Peyer's patch (tissue), 4 donors: ENCODE data around the gene INSM2. TPM values are rescaled to one million over a fixed set of nuclear protein-coding genes. Genes with fewer than 3 reads are reported as not detected.

Source experiments
- DNase-seq, 3 donors: peaks; one replicate each; pipeline ENCODE4 v3.0.0-alpha.2; 2017 to 2019
- H3K27ac ChIP-seq, 4 donors: fragments of 200-600 bp; sonication (generic); one replicate each; pipeline ENCODE4 v1.5.1; 2016 to 2019
- H3K27me3 ChIP-seq, 2 donors: fragments of 200-600 bp; sonication (generic); one replicate each; pipeline ENCODE4 v1.5.1; 2019
- H3K36me3 ChIP-seq, 3 donors: fragments of 200-600 bp; sonication (generic); one replicate each; pipeline ENCODE4 v1.5.1; 2016 to 2019
- H3K4me1 ChIP-seq, 4 donors: fragments of 200-600 bp; sonication (generic); one replicate each; pipeline ENCODE4 v1.5.1; 2016 to 2019
- H3K4me3 ChIP-seq, 4 donors: fragments of 200-600 bp; sonication (generic); 1 replicate in 3 of 4; 2 replicates in 1 of 4; pipeline ENCODE4 v1.5.1; 2016 to 2019; ENCODE audit warnings: mild to moderate bottlenecking in 1 of 4
- H3K9me3 ChIP-seq, 4 donors: fragments of 200-600 bp; sonication (generic); one replicate each; pipeline ENCODE4 v1.5.1; 2016 to 2019; ENCODE audit warnings: mild to moderate bottlenecking in 1 of 4
- CTCF ChIP-seq, 6 experiments: fragments of 450-650 bp in 4 of 6; fragments of 200-600 bp in 2 of 6; sonication (generic) in 1 of 6; IDR thresholded peaks; one replicate each; pipeline ENCODE4 v1.5.1; 2017 to 2019; ENCODE audit warnings: antibody characterized with exemption in 6 of 6, mild to moderate bottlenecking in 3 of 6, moderate library complexity in 1 of 6
- POLR2A ChIP-seq, 2 donors: fragments of 450-650 bp; IDR thresholded peaks; one replicate each; pipeline ENCODE4 v1.5.1; 2017; ENCODE audit warnings: antibody characterized with exemption in 2 of 2, mild to moderate bottlenecking in 2 of 2, moderate library complexity in 2 of 2
- total RNA-seq, 4 donors: library from RNA; depleted of rRNA; stranded (reverse); fragments of >200 nt; gene quantifications; one replicate each; pipeline ENCODE4 v1.1.0, GENCODE V29; 2016

INSM2 gene
- total RNA-seq, 4 donors from 2014 or later = not detected

GRCh38 chr14:35578639-35579038, 44.7 kb downstream of the INSM2 start:
- Histone ChIP-seq H3K9me3 (no peaks in the 10 kb centered on the region), H3K27ac (no peak overlapping the region), H3K4me3 (no peak overlapping the region), H3K27me3 (no peaks in the 10 kb centered on the region), H3K4me1 (no peaks in the 10 kb centered on the region), H3K36me3 (no peaks in the 10 kb centered on the region)
- no peak for TF ChIP-seq POLR2A (IDR thresholded peaks at IDR 0.05)
- TF ChIP-seq CTCF (IDR thresholded peaks at IDR 0.05) = no peak
- DNase-seq = no peak

Other genes starting within 250 kb of the INSM2 start
- gene PSMA6, start 241.8 kb upstream of the INSM2 start, total RNA-seq = 100 to 1,000 TPM in 3 of 4 donors, 10 to 100 TPM in 1; 73.6 to 136 (median 116) TPM
- 100 to 1,000 TPM; 210 to 873 (median 358) TPM for gene NFKBIA, start 129.4 kb upstream of the INSM2 start, total RNA-seq